NCI-H2107 treated with DMSO at 0.1 percent for 48 hours (cell line): ENCODE data around the gene AHRR.

Source experiments
- DNase-seq: peaks from one replicate; lab custom pipeline; 2025; ENCODE audit not compliant: unreplicated experiment; lab: John Stamatoyannopoulos, UW

Gene AHRR

GRCh38 chr5:425714-426113, 104.2 kb downstream of the AHRR start:
- peak; percentile 4 for DNase-seq

- DNase-seq: no peak
These were observed 105.0 kb downstream of the AHRR start for GRCh38 chr5:426392-426976.

- no peak for DNase-seq
These were observed 106.0 kb downstream of the AHRR start for GRCh38 chr5:427415-428087.

GRCh38 chr5:428219-428618, 106.7 kb downstream of the AHRR start:
- DNase-seq: no peak

- DNase-seq: no peak
These were observed 107.4 kb downstream of the AHRR start for GRCh38 chr5:428754-429452.

- no peak for DNase-seq
These were observed 108.1 kb downstream of the AHRR start for GRCh38 chr5:429453-430188.

GRCh38 chr5:430214-430925, 108.9 kb downstream of the AHRR start:
- DNase-seq: no peak

GRCh38 chr5:431001-431710, 109.6 kb downstream of the AHRR start:
- no peak for DNase-seq

- no peak for DNase-seq
These were observed 110.2 kb downstream of the AHRR start for GRCh38 chr5:431711-432050.

GRCh38 chr5:432201-432927, 110.8 kb downstream of the AHRR start:
- DNase-seq: no peak

- DNase-seq: no peak
These were observed 111.6 kb downstream of the AHRR start for GRCh38 chr5:432928-433791.

- DNase-seq: no peak
These were observed 112.3 kb downstream of the AHRR start for GRCh38 chr5:433836-434235.

- no peak for DNase-seq
These were observed 113.1 kb downstream of the AHRR start for GRCh38 chr5:434443-435146.

- DNase-seq: no peak
These were observed 113.8 kb downstream of the AHRR start for GRCh38 chr5:435156-435790.

GRCh38 chr5:435961-436640, 114.6 kb downstream of the AHRR start:
- DNase-seq: peak; percentile 29

GRCh38 chr5:436641-436975, 115.1 kb downstream of the AHRR start:
- no peak for DNase-seq

GRCh38 chr5:437281-437771, 115.8 kb downstream of the AHRR start:
- DNase-seq: no peak
